Measurements from ENCODE around the gene NTN5.
A peak's percentile ranks its signal among the peaks of the same experiment; 100 is the strongest.

Gene NTN5

GRCh38 chr19:48616041-48616436 is 56.8 kb downstream of the NTN5 start:
- TF ChIP-seq, protein P1, sequence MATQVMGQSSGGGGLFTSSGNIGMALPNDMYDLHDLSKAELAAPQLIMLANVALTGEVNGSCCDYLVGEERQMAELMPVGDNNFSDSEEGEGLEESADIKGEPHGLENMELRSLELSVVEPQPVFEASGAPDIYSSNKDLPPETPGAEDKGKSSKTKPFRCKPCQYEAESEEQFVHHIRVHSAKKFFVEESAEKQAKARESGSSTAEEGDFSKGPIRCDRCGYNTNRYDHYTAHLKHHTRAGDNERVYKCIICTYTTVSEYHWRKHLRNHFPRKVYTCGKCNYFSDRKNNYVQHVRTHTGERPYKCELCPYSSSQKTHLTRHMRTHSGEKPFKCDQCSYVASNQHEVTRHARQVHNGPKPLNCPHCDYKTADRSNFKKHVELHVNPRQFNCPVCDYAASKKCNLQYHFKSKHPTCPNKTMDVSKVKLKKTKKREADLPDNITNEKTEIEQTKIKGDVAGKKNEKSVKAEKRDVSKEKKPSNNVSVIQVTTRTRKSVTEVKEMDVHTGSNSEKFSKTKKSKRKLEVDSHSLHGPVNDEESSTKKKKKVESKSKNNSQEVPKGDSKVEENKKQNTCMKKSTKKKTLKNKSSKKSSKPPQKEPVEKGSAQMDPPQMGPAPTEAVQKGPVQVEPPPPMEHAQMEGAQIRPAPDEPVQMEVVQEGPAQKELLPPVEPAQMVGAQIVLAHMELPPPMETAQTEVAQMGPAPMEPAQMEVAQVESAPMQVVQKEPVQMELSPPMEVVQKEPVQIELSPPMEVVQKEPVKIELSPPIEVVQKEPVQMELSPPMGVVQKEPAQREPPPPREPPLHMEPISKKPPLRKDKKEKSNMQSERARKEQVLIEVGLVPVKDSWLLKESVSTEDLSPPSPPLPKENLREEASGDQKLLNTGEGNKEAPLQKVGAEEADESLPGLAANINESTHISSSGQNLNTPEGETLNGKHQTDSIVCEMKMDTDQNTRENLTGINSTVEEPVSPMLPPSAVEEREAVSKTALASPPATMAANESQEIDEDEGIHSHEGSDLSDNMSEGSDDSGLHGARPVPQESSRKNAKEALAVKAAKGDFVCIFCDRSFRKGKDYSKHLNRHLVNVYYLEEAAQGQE (IDR thresholded peaks at IDR 0.05; ENCODE audit: insufficient replicate concordance, low read depth) = no peak
- no peak for TF ChIP-seq GABPA (IDR thresholded peaks at IDR 0.05; ENCODE audit: low read depth)
- TF ChIP-seq SPI1 (IDR thresholded peaks at IDR 0.05; ENCODE audit: borderline replicate concordance, low read depth) = no peak
- TF ChIP-seq, protein P2, sequence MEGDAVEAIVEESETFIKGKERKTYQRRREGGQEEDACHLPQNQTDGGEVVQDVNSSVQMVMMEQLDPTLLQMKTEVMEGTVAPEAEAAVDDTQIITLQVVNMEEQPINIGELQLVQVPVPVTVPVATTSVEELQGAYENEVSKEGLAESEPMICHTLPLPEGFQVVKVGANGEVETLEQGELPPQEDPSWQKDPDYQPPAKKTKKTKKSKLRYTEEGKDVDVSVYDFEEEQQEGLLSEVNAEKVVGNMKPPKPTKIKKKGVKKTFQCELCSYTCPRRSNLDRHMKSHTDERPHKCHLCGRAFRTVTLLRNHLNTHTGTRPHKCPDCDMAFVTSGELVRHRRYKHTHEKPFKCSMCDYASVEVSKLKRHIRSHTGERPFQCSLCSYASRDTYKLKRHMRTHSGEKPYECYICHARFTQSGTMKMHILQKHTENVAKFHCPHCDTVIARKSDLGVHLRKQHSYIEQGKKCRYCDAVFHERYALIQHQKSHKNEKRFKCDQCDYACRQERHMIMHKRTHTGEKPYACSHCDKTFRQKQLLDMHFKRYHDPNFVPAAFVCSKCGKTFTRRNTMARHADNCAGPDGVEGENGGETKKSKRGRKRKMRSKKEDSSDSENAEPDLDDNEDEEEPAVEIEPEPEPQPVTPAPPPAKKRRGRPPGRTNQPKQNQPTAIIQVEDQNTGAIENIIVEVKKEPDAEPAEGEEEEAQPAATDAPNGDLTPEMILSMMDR (IDR thresholded peaks at IDR 0.05; ENCODE audit: insufficient read depth, low read length) = no peak
- no peak overlapping the region for H3K4me3 ChIP-seq (replicated peaks; ENCODE audit: insufficient read depth, low read length)
- no peaks in the 10 kb centered on the region for H3K27me3 ChIP-seq (ENCODE audit: insufficient read depth, poor library complexity, severe bottlenecking)
- DNase-seq (ENCODE audit: low read depth in 1 of 2, low spot score in 1 of 2) = no peak
- no peak overlapping the region for H3K27ac ChIP-seq (replicated peaks)

DNA sequence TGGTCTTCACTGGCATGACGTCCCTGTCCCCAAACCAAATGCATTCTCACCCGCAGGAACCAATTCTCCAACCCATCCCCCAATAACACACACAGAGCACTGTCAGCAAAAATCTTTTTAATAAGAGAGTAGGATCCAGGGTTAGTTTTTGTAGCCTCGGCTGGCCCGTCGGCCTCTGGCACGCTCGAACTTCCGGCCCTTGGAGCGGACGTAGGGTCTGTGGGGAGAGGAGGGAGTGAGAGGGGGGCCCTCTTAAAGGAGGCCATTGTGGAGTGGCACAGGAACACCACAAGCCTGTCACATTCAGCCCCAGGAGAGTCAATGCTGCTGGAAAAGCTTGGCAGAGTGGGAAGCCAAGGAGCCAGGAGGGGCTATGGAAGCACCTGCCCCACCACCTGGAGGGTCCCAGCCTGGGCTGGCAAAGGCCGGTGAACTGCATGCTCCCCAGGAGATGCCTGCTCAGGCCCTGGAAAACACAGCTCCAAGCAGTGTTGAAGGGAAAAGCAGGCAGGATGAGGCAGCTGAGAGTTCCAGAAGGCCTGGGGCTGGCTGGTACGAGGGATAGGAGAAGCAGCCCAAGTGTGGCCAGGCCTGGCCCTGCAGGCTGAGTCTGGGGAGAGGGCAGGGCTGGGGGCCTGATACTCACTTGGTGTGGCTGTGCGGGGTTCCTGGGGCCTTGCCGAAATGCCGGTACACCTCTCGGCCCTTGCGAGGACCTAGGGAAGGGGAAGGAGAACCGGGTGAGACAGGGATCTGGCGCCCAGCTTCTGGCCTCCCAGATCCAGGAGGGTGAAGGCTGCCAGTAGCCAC is 57.4 kb downstream of the NTN5 start:
- TF ChIP-seq, protein P1 (IDR thresholded peaks at IDR 0.05; ENCODE audit: insufficient replicate concordance, low read depth) = no peak
- TF ChIP-seq GABPA (IDR thresholded peaks at IDR 0.05; ENCODE audit: low read depth) (no peak), POLR2AphosphoS5 (IDR thresholded peaks at IDR 0.05; ENCODE audit: low read depth) (no peak), SPI1 (IDR thresholded peaks at IDR 0.05; ENCODE audit: borderline replicate concordance, low read depth) (no peak)
- TF ChIP-seq, protein P2 (IDR thresholded peaks at IDR 0.05; ENCODE audit: insufficient read depth, low read length) = no peak
- DNase-seq (ENCODE audit: low read depth in 1 of 2, low spot score in 1 of 2) = no peak
- Histone ChIP-seq H3K27ac (replicated peaks) (no peak overlapping the region), H3K27me3 (ENCODE audit: insufficient read depth, poor library complexity, severe bottlenecking) (no peaks in the 10 kb centered on the region), H3K4me3 (replicated peaks; ENCODE audit: insufficient read depth, low read length) (no peak overlapping the region)

GRCh38 chr19:48614436-48615230 is 58.2 kb downstream of the NTN5 start, which contains the start of gene FAM83E:
FAM83E (minus strand) TSS chr19:48615076; CDS start chr19:48613372, 1,704 bp downstream.
- no peak within 1 kb of the TSS for H3K4me3 ChIP-seq (replicated peaks; ENCODE audit: insufficient read depth, low read length)

More at GRCh38 chr19:48614436-48615230, 58.2 kb downstream of the NTN5 start, which contains the start of gene FAM83E:
- TF ChIP-seq POLR2AphosphoS5 (IDR thresholded peaks at IDR 0.05; ENCODE audit: low read depth) = peak; percentile 89
- TF ChIP-seq, protein P2 (IDR thresholded peaks at IDR 0.05; ENCODE audit: insufficient read depth, low read length) = no peak
- TF ChIP-seq GABPA (IDR thresholded peaks at IDR 0.05; ENCODE audit: low read depth) = no peak
- no peak for TF ChIP-seq SPI1 (IDR thresholded peaks at IDR 0.05; ENCODE audit: borderline replicate concordance, low read depth)
- no peaks in the 10 kb centered on the region for H3K27me3 ChIP-seq (ENCODE audit: insufficient read depth, poor library complexity, severe bottlenecking)
- H3K27ac ChIP-seq (replicated peaks) = no peak within 1 kb of the TSS
- DNase-seq (ENCODE audit: low read depth in 1 of 2, low spot score in 1 of 2) = no peak
